GM18868 (cell line): Measurements from ENCODE around the gene RHOA.

Source experiments
- ATAC-seq: cut with Tn5 transposase; IDR thresholded peaks from one replicate; pipeline ENCODE4 v1.9.1; 2021; ENCODE audit warnings: mild to moderate bottlenecking, moderate library complexity; ENCODE audit not compliant: unreplicated experiment

RHOA gene

GRCh38 chr3:49411968-49412631 lies at the start of gene RHOA, which contains the start of gene TCTA:
Gene RHOA, minus strand, starts transcription at chr3:49411976. Its CDS starts 36,387 bp downstream, at chr3:49375589.
Gene TCTA, plus strand, starts transcription at chr3:49412423. Its CDS starts 4 bp downstream, at chr3:49412427.
- peak; percentile 69 for ATAC-seq

DNA sequence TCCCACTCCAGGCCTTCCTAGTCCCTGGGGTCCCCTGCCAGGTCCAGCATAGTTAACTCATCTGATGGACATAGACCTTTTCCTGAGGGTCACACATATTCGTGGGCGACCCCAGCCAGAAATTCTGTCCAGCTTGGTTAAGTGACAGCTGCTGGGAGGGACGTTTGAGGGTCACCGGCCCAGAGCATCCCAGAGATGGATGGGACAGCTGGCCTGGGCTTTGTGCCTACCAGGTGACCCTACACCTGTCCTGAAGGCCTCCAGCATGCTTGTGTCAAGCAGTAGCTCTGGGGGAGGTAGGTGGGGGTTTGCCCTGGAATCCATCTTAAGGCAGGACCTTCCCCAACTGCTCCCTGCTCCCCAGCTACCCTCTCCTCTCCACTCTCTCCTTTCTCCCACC lies 49.2 kb upstream of the RHOA start:
- ATAC-seq = no peak

GRCh38 chr3:49460188-49460890 lies 48.6 kb upstream of the RHOA start:
- ATAC-seq = no peak

- ATAC-seq = no peak
Measured at GRCh38 chr3:49456466-49456865, 44.7 kb upstream of the RHOA start.

DNA sequence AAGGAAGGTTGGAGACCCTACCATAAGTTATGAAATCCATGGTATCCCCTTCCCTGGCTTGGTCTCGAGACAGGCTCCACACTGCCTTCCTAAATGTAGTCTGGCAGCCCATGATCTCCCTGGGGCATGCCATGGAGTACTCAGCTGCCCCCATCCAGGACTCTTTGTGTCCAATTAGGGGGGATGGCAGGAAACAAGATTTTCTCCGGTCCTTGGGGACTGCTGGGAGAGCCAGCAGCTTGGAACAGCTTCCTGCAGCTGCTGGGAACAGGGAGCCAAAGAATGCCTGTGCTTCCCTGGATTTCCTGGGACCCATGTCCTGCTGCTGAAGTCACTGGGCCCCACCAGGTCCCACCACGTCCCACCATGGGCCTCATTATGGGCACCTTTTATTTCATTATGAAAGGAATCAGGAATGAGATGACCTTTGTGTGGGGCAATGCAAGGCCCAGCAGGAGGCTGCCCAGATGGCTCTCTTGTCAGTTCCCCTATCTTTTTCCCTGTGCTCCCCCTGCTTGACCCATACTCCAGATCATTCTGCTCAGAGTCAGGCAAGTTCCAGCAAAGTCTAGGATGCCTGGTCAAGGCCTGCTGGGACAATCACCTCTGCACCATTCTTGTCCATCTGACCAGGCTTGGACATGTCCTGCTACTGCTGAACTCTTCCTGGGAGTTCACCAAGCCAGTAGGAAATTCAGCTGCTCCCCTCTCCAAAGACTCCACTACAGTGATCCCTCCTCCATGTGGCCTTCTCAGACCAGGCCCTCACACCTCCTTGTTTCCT lies 43.3 kb upstream of the RHOA start:
- ATAC-seq = no peak

DNA sequence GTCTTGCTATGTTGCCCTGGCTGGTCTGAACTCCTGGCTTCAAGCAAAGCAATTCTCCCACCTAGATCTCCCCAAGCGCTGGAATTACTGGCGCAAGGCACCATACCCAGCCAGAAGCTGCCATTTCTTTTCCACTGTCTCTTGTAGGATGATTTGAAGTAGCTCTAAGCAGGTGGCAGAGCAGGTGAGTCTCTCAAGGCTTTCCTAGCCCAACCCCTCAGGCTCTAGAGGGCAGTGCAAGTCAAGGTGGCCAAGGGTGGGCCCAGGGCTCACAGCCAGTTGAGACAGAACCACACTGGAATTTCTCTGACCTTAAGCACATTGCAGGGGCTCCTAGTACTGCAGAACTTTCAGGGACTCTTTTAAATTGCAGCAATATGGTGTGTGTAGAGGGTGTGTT lies 42.7 kb upstream of the RHOA start:
- ATAC-seq = no peak

GRCh38 chr3:49453621-49454020 lies 41.8 kb upstream of the RHOA start:
- no peak for ATAC-seq

- no peak for ATAC-seq
Measured at GRCh38 chr3:49445391-49445790, 33.6 kb upstream of the RHOA start.

DNA sequence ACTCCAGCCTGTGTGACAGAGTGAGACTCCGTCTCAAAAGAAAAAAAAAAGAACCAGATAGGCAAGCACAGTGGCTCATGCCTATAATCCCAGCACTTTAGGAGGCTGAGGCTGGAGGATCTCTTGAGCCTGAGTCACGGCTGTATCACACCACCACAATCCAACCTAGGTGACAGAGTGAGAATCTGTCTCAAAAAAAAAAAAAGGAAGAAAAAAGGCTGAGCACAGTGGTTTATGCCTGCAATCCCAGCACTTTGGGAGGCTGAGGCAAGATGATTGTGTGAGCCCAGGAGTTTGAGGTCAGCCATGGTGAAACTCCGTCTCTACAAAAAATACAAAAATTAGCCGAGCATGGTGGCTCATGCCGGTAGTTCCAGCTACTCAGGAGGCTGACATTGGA lies 23.0 kb upstream of the RHOA start:
- no peak for ATAC-seq

DNA sequence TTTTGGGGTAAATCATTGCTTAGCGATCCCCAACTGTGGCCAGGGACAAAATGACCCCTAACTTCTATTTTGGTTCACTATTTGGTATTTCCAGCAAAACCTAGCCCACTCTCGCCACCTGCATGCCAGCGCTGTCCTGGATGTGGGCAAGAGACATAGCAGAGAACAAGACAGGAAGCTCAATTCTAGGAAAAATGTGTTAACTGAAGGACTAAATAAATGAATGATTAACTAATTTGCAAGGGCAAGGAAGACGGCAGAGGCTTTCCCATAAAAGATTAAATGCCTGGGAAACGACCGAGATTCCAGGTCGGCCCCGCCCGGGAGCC lies 16.9 kb upstream of the RHOA start:
- no peak for ATAC-seq

DNA sequence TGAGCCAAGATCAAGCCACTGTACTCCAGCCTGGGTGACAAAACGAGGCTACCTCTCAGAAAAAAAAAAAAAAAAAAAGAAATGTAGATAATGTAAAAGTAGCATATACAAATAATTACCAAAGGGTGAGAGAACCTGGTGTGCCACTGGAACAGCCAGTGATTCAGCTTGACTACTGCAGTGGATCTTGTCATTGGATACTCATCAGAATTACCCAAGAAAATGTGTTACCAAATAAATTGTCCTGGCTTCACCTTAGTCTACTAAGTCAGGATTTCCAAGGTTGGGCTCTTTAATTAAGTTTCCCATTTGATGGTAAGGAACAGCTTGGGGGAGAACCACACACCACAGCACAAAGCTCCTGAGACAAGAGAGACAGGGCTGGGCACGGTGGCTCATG lies 15.8 kb upstream of the RHOA start:
- ATAC-seq = no peak

DNA sequence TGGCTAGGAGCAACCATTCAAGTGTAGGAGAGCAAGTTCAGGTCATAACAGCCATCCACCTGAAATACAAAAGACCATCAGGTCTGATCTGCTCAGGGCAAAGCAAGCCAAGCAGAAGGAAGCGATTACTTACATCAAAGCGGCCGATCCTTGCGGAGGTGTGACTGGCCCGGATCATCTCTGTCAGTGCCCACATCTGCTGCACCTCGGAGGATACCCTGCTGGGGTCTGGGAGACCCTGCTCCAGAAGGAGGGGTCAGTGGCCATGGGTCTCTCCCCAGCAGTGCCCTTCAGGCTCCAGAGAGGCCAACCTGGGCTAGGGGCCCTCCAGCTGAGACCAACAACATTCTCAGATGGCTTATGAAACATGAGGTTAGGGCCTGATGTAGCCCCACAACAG lies 13.0 kb upstream of the RHOA start:
- ATAC-seq = no peak

DNA sequence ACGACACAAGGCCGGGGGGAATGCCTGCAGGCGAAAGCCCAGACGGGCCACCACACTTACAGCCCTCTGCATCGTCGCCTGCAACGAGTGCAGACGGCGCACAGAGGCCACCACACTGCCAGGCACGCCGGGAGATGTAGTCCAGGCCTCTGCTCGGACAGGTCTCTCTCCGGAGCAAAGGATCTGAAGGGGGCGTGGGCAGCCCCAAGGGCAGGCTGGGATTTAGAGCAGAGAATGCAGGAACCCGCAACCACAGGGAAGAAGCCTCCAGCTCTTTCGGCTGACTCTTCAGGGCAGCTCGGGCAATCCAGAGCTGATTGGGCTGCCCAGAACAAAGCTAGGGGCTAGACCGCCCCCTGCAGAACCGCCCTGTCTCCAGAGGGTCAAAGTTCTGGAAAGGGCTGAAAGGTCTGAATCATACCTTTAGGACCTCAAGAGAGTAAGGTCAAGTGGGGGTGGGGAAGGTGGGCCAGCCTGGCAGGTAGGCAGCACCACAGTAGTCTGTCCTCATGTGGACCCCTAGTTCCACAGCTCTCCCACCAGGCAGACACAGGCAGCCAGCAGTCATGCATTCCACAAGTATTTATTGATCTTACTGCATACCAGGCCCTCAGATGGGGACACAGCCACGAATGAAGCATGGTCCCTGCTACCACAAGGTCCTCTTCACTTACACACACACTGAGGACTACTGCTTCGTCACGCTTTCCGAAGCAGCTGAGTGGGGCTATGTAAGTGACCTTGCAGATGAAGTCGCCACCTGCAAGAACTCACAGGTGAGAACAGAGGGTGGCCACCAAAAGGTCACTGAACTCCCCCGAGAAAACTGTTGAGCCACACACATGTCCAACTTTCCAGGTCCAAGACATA lies 10.8 kb upstream of the RHOA start, which contains the start of gene AMT:
TSS of gene AMT (minus strand) at position 95 of the 870 bp plus-strand sequence. CDS start at position 72, 23 bp downstream.
- no peak for ATAC-seq

GRCh38 chr3:49421890-49422378 lies 10.2 kb upstream of the RHOA start:
- ATAC-seq = no peak

- ATAC-seq = no peak
Measured at GRCh38 chr3:49417516-49418120, 5.8 kb upstream of the RHOA start.

DNA sequence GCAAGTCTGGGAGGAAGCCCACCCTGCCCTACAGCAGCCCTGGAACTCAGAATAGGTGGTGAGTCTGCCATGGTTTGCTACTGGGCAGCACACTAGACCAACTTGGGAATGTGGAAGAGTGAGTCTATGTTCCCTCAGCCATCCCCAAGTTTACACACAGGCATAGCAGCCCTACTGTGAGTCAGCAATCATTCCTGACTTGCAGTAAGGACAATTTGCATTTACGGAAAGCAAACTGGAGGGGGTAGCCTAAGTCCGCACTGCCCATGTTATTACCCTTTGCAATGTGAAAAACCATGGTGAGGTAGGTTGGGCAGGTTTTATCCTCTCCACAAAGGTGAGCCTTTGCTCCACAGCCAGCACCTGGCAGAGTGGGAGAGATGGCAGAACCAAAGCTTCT lies 5.1 kb upstream of the RHOA start:
- ATAC-seq = no peak

- ATAC-seq = peak; percentile 33
Measured at GRCh38 chr3:49415931-49416601, 4.3 kb upstream of the RHOA start.

DNA sequence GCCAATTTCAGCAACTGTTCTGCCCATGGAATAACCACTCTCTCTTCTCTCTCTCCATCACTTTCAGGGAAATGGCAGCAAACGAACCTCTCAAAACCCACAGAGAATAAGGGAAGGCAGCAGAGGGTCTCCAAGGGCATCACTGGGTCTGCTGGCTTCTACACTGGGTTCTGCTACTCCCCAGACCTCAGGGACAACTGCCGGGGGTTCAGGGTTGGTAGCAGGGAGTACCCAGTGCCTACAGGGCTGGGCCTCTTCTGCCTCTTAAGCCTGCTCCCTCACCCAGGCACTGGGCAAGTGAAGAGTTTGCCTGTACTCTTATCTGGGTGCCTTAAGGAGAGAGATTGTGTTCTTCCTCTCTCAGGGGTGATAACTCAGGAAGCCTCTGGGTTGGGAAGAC lies 3.0 kb upstream of the RHOA start:
- no peak for ATAC-seq

GRCh38 chr3:49413338-49413734 lies 1.6 kb upstream of the RHOA start:
- no peak for ATAC-seq
